Ectodermal cell (in vitro differentiated cells): Measurements from ENCODE around the gene CCDC57.

ENCODE experiments used
- H3K27ac ChIP-seq: 2 replicates; pipeline ENCODE4 v1.7.0; 2013; ENCODE audit warnings: mild to moderate bottlenecking, low read depth, low read length; ENCODE audit not compliant: insufficient read depth, poor library complexity, severe bottlenecking
- H3K27me3 ChIP-seq: 2 replicates; pipeline ENCODE4 v1.7.0; 2013; ENCODE audit warnings: mild to moderate bottlenecking, low read length; ENCODE audit not compliant: insufficient read depth, control insufficient read depth, poor library complexity, severe bottlenecking
- H3K36me3 ChIP-seq: one replicate; pipeline ENCODE4 v1.7.0; 2013; ENCODE audit warnings: low read length; ENCODE audit not compliant: control insufficient read depth, insufficient read depth
- H3K4me1 ChIP-seq: one replicate; pipeline ENCODE4 v1.7.0; 2013; ENCODE audit warnings: low read length; ENCODE audit not compliant: control insufficient read depth, insufficient read depth
- H3K4me3 ChIP-seq: 2 replicates; pipeline ENCODE4 v1.7.0; 2013; ENCODE audit warnings: low read depth, low read length, control low read depth; ENCODE audit not compliant: insufficient read depth
- H3K9me3 ChIP-seq: 2 replicates; pipeline ENCODE4 v1.7.0; 2013; ENCODE audit warnings: mild to moderate bottlenecking, low read length, moderate library complexity; ENCODE audit not compliant: control insufficient read depth
- WGBS, 2 experiments: methylation state at CpG; one replicate each; pipeline ENCODE4 v1.1.7; 2013; ENCODE audit warnings: missing lambda C conversion rate in 2 of 2; 5-methylcytosine and 5-hydroxymethylcytosine counted together

The CCDC57 gene

DNA sequence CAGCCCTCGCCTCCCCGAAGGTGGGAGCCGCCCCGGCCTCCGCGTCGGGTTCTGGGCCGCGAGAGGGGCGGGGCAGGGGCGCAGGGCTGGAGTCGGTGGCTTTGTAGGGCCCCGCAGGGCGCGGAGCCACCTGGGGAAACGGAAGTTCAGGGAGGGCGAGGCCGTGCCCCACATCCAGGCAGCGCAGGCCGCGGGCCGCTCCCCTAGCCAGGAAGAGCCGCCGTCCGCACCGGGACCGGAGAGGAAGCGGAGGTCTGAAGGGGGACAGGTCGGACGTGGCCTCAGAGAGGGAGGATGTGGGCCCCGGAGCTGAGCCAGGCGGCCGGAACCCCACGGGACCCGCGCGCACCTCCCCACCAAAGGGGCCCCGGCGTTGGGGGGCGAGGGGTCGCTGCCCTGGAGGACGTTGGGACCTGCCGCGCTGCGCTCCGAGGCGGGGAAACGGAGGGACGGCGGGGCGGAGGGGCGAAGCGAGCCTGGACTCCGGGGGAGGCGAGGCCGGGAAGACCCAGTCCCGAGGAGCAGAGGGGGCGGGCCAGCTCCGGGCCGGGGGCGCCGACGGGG, 15.7 kb upstream of the CCDC57 start:
- WGBS, 2 experiments, result 8 to 9% methylated on average over 63 of the region's 63 CpGs

DNA sequence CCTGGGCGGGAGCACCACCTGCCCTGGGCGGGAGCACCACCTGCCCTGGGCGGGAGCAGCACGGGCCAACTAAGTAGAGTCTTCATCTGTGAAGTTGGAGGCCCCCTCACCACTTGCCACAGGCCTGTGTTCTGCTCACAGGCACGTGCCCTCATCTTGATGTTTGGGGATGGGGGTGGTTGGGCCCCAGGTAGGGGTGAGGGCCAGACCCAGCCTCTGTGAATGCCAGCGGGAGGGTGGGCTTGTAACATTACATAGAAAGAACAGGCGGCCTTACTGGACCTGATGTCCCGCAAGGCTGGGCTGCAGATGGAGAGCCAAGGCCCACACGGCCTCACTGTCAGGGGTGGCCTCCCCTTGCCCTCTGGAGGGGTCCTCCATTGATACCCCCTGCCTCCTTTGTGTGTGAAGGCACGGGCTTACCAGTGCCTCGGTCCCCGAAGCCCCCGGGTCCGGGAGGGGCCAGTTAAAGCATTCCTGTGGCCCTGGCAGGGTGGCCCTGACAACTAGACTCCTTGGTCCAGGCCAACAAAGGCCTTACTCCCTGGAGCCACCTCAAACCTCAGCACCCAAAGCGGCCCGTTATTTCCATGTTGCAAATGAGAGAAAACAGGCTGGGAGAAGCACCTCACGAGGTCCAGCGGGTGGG, 15.1 kb upstream of the CCDC57 start:
- 69 to 71% methylated on average over 17 to 18 of the region's 18 CpGs for WGBS, 2 experiments
- Histone ChIP-seq H3K27me3 (peaks cover 60% of the 10 kb centered on the region), H3K9me3 (no peaks in the 10 kb centered on the region), H3K4me1 (peaks cover 11% of the 10 kb centered on the region), H3K36me3 (no peaks in the 10 kb centered on the region), H3K27ac (no peak overlapping the region), H3K4me3 (no peak overlapping the region)

More for the DNA sequence above, 15.7 kb upstream of the CCDC57 start:
- Histone ChIP-seq H3K27me3 (peaks cover 60% of the 10 kb centered on the region), H3K36me3 (no peaks in the 10 kb centered on the region), H3K4me3 (peak overlapping the region; percentile 29), H3K9me3 (no peaks in the 10 kb centered on the region), H3K4me1 (peaks cover 11% of the 10 kb centered on the region), H3K27ac (no peak overlapping the region)

DNA sequence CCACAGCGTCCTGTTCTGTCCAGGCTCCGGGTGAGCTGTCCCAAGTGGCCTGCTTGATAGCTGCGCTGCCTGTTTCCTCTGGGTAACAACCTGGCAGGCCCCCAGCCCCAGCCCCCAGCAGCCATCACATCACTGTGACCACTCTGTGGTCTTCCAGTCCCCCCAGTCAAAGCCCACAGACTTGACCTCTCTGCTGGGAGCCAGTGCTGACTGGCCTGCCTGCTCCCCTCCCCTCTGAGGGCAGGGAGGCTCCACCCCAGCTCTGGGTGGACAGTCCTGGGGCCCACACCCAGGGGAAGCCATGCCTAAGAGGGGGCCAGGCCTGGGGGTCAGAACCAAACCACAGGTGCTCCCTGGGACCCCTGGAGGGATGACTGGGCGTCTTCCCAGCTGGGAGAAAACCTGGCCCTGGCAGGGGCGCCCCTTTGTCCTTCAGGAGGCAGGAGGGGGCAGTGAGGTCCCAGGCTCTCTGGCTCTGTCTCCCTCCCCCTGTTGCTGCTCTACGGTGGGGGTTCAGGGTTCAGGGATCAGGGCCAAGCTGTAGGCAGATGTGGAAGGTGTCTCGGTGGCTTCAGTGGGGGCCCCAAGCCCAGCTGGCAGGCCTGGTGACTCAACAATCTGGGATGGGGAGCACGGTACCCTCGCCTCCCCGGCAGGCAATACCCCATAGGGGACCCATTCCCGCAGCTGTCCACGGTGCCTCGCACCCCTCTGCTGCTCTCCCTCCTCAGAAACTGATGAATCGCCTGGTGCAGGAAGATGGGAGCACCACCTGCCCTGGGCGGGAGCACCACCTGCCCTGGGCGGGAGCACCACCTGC, 14.4 kb upstream of the CCDC57 start:
- Histone ChIP-seq H3K4me3 (no peak overlapping the region), H3K9me3 (no peaks in the 10 kb centered on the region), H3K27me3 (peaks cover 56% of the 10 kb centered on the region), H3K4me1 (peaks cover 6% of the 10 kb centered on the region), H3K36me3 (no peaks in the 10 kb centered on the region), H3K27ac (no peak overlapping the region)
- 80 to 83% methylated on average over 16 of the region's 16 CpGs for WGBS, 2 experiments

DNA sequence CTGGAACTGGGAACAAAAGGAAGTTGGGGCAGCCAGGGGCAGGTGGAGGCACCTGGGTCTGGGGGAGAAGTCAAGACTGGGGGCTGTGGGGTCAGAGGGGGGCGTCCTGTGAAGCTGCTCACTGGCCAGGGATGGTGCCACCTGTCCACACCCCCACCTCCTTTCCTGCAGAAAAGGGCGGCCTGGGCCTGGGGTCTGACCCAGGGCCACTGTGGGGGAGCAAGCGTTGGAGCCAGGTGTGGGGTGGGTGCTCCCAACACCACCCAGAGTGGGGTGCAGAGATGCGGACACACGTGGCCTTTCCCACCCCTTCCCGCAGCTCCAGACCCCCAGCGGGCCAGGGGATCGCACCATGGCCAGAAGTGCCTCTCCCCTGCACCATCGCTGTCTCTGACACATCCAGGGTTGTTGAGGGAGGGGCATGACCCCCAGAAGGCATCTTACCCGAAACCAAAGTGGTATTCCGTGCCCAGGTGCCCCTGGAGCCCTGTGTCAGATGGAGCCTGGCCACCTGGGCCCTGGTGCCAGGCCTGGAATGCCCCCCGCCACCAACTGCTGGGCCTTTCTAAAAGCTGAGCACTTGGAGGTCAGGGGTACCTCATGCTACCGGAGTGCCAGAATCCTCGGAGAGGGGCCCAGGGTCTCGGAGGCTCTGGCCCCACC, 13.6 kb upstream of the CCDC57 start:
- Histone ChIP-seq H3K27ac (no peak overlapping the region), H3K4me1 (peaks cover 6% of the 10 kb centered on the region), H3K9me3 (no peaks in the 10 kb centered on the region), H3K4me3 (no peak overlapping the region), H3K27me3 (peaks cover 49% of the 10 kb centered on the region), H3K36me3 (no peaks in the 10 kb centered on the region)
- 90 to 91% methylated on average over 15 of the region's 15 CpGs for WGBS, 2 experiments

DNA sequence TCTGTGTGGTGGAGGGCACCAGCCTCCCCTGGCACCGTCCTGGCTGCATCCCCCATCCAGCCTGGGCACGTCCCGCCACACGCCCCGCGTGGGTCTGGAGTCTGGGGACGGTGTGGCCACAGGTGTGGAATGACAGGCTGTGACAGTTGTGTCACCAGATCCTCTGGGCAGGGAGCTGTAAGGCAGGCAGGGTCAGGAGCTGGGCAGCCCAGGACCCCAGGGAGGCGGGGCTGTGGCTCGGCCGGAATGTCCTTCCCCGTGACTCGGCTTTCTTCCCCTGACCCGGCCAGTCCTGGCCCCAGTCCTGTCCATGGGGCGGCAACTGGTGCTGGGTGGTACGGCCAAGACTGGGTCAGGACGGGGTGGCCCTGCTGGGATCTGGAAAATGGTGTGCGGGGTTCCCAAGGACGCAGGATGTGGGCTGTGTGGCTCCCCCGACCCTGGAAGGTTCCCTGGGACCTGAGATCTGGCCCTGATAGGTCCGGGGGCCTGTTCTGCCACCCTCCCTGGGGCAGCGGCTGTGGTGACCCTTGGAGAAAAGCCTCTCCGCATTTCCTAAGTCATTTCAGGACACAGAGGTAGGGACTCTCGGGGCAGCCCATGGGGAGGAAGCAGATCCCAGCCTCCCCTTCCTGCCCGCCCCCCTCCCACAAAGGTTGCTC, 12.9 kb upstream of the CCDC57 start:
- no peaks in the 10 kb centered on the region for H3K9me3 ChIP-seq
- no peak overlapping the region for H3K27ac ChIP-seq
- 76 to 79% methylated on average over 23 to 24 of the region's 24 CpGs for WGBS, 2 experiments

DNA sequence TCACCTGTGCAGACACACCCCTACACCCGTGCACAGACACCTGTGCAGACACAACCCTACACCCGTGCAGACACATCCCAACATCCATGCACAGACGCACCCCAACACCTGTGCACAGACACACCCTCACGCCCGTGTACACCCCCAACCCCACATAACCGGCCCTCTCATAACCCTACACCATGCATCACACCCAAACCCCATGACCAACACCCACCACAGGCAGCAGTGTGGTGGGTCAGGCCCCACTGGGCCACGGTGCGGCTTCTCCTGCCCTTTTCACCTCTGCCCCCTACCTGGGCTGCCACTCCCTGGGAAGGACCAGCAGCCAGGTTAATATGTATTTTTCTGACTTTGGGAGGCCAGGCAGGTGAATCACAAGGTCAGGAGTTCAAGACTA, 12.0 kb upstream of the CCDC57 start:
- H3K36me3 ChIP-seq, result no peaks in the 10 kb centered on the region
- H3K4me3 ChIP-seq, result no peak overlapping the region
- H3K4me1 ChIP-seq, result peaks cover 6% of the 10 kb centered on the region
- WGBS, 2 experiments, result 83% methylated on average over 8 of the region's 8 CpGs
- H3K9me3 ChIP-seq, result no peaks in the 10 kb centered on the region
- no peak overlapping the region for H3K27ac ChIP-seq
- H3K27me3 ChIP-seq, result peaks cover 33% of the 10 kb centered on the region

More for the DNA sequence above, 12.9 kb upstream of the CCDC57 start:
- peaks cover 6% of the 10 kb centered on the region for H3K4me1 ChIP-seq
- no peaks in the 10 kb centered on the region for H3K36me3 ChIP-seq
- no peak overlapping the region for H3K4me3 ChIP-seq
- H3K27me3 ChIP-seq, result peaks cover 41% of the 10 kb centered on the region

DNA sequence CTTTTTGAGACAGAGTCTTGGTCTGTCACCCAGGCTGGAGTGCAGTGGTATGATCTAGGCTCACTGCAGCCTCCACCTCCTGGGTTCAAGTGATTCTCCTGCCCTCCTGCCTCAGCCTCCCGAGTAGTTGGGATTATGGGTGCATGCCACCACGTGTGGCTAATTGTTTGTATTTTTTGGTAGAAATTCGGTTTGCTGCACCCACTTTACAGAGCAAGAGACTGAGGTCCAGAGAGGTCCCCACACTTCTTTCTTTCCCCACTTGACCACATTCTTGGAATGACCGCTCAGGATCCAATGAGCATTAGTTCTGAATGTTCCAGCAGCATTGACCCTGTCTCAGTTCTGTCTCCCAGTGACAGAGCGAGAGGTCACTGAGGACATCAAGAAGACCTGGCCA, 10.9 kb upstream of the CCDC57 start:
- 86 to 89% methylated on average over 5 of the region's 5 CpGs for WGBS, 2 experiments
- peaks cover 21% of the 10 kb centered on the region for H3K27me3 ChIP-seq
- no peak overlapping the region for H3K4me3 ChIP-seq
- H3K9me3 ChIP-seq, result no peaks in the 10 kb centered on the region
- H3K27ac ChIP-seq, result no peak overlapping the region
- peaks cover 6% of the 10 kb centered on the region for H3K4me1 ChIP-seq
- no peaks in the 10 kb centered on the region for H3K36me3 ChIP-seq

DNA sequence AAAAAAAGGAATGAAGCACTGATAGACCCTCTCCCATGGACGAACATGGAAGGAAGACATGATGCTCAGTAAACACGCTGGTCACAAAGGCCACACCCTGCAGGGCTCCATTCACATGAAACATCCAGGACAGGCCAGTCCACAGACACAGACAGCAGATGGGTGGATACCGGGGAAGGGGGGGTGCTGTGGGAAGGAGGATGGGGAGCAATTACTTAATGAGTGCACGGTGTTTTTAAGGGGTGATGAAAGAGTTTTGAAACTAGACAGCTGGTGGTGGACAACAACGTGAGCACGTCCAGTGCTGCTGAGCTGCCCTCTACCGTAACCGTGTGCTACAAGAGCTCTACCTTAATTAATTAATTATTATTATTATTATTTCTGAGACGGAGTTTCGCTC, 10.2 kb upstream of the CCDC57 start:
- no peak overlapping the region for H3K27ac ChIP-seq
- no peaks in the 10 kb centered on the region for H3K36me3 ChIP-seq
- 87 to 91% methylated on average over 8 of the region's 10 CpGs for WGBS, 2 experiments
- no peak overlapping the region for H3K4me3 ChIP-seq
- peaks cover 14% of the 10 kb centered on the region for H3K27me3 ChIP-seq
- H3K4me1 ChIP-seq, result peaks cover 6% of the 10 kb centered on the region
- H3K9me3 ChIP-seq, result no peaks in the 10 kb centered on the region

DNA sequence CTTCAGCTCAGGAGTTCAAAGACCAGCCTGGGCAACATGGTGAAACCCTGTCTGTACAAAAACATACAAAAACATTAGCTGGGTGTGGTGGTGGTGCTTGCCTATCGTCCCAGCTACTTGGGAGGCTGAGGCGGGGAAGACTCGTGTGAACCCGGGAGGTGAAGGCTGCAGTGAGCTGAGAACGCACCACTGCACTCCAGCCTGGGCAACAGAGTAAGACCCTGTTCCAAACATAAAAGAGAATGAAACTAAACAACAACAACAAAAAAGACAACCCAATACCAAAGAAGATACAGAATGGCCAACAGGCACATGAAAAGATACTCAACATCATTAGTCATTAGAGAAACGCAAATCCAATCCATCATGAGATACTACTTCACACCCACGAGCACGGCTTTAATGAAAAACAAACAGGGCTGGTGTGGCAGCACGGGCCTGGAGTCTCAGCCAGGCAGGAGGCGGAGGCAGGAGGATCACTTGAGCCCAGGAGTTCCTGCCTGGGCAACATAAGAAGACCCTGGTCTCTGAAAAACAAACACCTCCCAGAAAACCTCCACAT, 8.8 kb upstream of the CCDC57 start:
- peaks cover under 1% of the 10 kb centered on the region for H3K27me3 ChIP-seq
- WGBS, 2 experiments, result 82 to 83% methylated on average over 10 of the region's 10 CpGs
- H3K27ac ChIP-seq, result no peak overlapping the region
- no peaks in the 10 kb centered on the region for H3K36me3 ChIP-seq
- no peak overlapping the region for H3K4me3 ChIP-seq
- H3K4me1 ChIP-seq, result peaks cover 6% of the 10 kb centered on the region
- H3K9me3 ChIP-seq, result no peaks in the 10 kb centered on the region
